Muscle layer of duodenum (tissue), 2 donors: ENCODE results near the gene KRT3.
A peak's percentile ranks its signal among the peaks of the same experiment; 100 is the strongest.
"Not testable (repeated sequence)": the region's sequence is repeated elsewhere in the genome, so short reads cannot be mapped to it uniquely, and the experiment has no call there.

Experiments used
- H3K27ac ChIP-seq: one replicate; pipeline ENCODE4 v1.7.0; 2013; ENCODE audit warnings: mild to moderate bottlenecking, low read length
- H3K27me3 ChIP-seq: one replicate; pipeline ENCODE4 v1.7.0; 2013; ENCODE audit warnings: low read depth, mild to moderate bottlenecking, control low read depth, low read length
- H3K36me3 ChIP-seq, 2 donors: one replicate each; pipeline ENCODE4 v1.7.0; 2013; ENCODE audit warnings: low read length in 2 of 2, control low read depth in 1 of 2, mild to moderate bottlenecking in 1 of 2; ENCODE audit not compliant: insufficient read depth in 2 of 2, control insufficient read depth in 1 of 2
- H3K4me1 ChIP-seq, 2 donors: one replicate each; pipeline ENCODE4 v1.7.0; 2013; ENCODE audit warnings: low read length in 2 of 2, mild to moderate bottlenecking in 2 of 2, control low read depth in 1 of 2, moderate library complexity in 1 of 2; ENCODE audit not compliant: insufficient read depth in 2 of 2, control insufficient read depth in 1 of 2
- H3K4me3 ChIP-seq, 2 donors: one replicate each; pipeline ENCODE4 v1.7.0; 2013; ENCODE audit warnings: low read length in 2 of 2, low read depth in 1 of 2, mild to moderate bottlenecking in 1 of 2
- H3K9me3 ChIP-seq, 2 donors: one replicate each; pipeline ENCODE4 v1.7.0; 2013; ENCODE audit warnings: low read length in 2 of 2, control low read depth in 1 of 2, mild to moderate bottlenecking in 1 of 2; ENCODE audit not compliant: control insufficient read depth in 1 of 2
- donor health status: healthy.

Gene KRT3

DNA sequence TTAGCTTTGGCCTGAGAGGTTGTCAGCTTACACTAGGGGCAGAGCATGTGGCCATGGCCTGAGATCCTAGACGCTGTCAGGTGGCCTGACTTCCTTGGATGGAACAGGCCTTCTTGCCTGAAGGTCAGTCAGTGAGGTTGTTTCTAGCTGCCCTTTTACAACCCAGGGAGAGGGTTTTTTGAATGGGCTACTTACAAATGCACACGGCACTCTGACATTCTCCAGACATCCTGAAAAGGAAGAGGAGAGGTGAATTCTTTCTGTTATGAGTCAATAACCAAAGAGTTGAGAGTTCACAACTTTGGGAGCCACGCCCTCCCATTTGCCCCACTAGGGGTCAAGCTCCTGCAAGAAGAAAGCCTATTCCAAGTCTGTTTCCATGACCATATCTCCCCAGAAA is 26.6 kb downstream of the KRT3 start:
- Histone ChIP-seq H3K4me1 (no peaks in the 10 kb centered on the region), H3K4me3 (no peak overlapping the region), H3K27ac (no peak overlapping the region), H3K36me3 (no peaks in the 10 kb centered on the region), H3K27me3 (no peaks in the 10 kb centered on the region), H3K9me3 (no peaks in the 10 kb centered on the region)

DNA sequence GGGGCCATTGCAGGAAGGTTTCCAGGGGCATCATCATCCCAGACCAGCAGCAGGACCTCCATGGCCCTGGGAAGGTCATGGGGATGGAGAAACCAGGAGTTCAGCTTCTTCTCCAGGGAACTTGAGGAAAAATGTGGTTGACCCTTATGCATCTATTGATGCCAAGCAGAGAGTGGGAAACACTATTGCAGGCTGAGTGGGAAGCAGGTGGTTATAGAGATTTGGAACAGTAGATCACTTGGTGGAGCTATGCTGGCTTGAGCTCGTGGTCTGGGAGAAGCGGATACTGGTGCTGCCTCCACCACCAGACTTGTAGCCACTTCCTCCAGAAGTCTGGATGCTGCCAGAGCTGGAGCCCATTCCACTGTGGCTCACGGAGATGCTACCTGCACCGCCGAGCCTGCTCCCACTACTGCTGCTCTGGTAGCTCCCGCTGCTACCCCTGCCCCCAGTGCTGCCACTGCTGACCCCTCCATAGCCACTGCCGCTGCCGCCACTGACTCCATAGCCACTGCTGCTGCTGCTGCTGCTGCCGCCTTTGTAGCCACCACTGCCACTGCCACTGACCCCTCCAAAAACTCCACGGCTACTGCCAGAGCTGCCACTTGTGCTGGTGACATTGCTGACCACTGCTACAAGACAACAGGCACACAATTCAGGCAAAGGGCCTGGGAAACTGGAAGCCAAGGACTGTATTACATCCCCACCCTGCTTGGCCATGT is 27.3 kb downstream of the KRT3 start:
- Histone ChIP-seq H3K4me1 (no peaks in the 10 kb centered on the region), H3K36me3 (no peaks in the 10 kb centered on the region), H3K27me3 (no peaks in the 10 kb centered on the region), H3K9me3 (no peaks in the 10 kb centered on the region), H3K4me3 (no peak overlapping the region), H3K27ac (no peak overlapping the region)

DNA sequence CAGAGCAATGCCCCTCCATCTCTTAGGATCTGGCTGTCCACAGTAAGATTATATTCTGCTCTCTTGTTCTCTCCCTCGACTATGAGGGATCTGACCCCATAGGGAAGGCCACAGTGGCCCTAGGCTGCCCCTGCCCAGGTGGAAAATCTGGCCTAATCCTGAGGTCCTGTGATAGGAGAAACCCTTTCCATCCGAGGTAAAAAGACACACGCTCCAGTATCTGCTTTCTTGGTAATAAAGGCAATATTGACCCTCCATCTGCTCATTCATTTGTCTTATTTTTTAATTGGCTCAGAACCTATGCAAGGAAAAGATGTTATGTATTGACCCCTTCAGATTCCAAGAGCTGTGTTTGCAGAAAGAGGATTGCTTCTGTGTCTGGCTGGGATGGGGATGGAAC is 28.5 kb downstream of the KRT3 start:
- Histone ChIP-seq H3K4me1 (no peaks in the 10 kb centered on the region), H3K9me3 (no peaks in the 10 kb centered on the region), H3K27ac (no peak overlapping the region), H3K4me3 (no peak overlapping the region), H3K27me3 (no peaks in the 10 kb centered on the region), H3K36me3 (no peaks in the 10 kb centered on the region)

DNA sequence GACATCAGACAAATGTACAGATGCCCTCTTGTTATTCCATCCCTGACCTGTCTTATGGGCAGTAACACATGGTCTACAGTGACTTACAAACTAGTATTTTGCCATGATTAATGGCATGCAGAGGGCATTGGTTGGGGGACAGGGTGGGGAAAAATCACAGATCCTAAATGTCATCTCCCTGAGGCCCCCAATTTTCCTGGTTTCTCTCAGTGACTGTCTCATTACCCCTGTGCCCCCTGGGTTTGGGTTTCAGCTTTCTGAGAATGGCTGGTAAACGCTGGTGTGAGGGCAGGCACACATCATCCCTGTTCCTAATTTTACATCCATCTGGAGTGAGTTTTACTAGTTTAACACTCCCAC is 28.9 kb downstream of the KRT3 start:
- H3K4me1 ChIP-seq, result no peaks in the 10 kb centered on the region
- H3K27me3 ChIP-seq, result no peaks in the 10 kb centered on the region
- no peaks in the 10 kb centered on the region for H3K9me3 ChIP-seq
- H3K36me3 ChIP-seq, result no peaks in the 10 kb centered on the region
- H3K4me3 ChIP-seq, result no peak overlapping the region
- H3K27ac ChIP-seq, result no peak overlapping the region

DNA sequence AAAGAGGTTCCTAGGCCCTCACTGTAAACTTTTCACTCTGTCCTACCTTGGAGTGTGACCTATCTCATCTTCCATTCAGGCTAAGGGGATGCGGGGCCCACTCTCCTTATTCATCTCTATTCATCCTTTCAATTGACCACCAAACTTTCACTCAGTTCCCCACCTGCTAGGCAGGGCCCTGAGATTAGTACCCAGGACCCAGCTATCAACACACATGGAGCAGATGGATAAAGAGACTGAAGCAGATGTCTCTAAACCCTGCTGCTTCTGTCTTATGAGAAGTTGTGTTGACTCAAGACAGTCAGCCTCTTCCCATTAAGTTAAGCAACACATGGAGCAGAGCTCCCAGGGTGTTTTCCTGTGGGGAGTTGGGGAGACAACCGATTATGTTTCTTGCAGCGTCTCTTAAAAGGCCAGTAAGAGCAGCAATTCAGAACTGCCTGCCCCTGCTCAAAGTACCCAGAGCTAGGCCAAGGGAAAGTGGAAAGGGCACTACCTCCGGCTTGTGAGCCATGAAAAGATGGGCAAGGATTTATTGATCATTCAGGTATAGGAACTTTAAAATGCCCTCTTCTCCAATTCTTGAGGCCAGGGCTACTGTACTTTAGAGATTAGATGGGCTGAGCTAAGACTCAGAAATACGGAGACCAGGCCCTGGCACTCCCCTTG is 29.4 kb downstream of the KRT3 start:
- no peaks in the 10 kb centered on the region for H3K36me3 ChIP-seq
- H3K27ac ChIP-seq, result no peak overlapping the region
- peaks cover 0 to under 1% of the 10 kb centered on the region in 2 donors for H3K9me3 ChIP-seq
- H3K27me3 ChIP-seq, result no peaks in the 10 kb centered on the region
- no peak overlapping the region for H3K4me3 ChIP-seq
- no peaks in the 10 kb centered on the region for H3K4me1 ChIP-seq

DNA sequence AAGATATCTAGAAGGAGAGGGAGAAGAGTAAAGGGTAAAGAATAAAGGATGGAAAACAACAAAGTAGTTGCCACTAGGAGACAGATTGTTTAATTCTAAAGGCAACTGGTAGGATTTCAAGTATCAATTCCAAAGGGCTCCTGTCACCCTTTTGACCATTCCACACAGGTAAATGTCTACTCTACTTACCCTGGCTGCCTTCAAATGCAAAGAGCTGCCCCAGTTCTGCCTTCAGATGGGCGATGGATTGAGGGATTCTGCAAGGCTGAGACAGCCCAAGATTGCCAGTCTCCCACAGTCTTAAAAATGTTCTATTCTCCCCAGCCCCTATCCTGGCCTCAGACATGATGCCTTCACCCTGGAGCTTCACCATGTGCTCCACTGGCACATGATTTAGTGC is 30.2 kb downstream of the KRT3 start:
- H3K27ac ChIP-seq, result no peak overlapping the region
- no peaks in the 10 kb centered on the region for H3K27me3 ChIP-seq
- peaks cover 0 to 8% of the 10 kb centered on the region in 2 donors for H3K9me3 ChIP-seq
- H3K36me3 ChIP-seq, result no peaks in the 10 kb centered on the region
- no peaks in the 10 kb centered on the region for H3K4me1 ChIP-seq
- no peak overlapping the region for H3K4me3 ChIP-seq

DNA sequence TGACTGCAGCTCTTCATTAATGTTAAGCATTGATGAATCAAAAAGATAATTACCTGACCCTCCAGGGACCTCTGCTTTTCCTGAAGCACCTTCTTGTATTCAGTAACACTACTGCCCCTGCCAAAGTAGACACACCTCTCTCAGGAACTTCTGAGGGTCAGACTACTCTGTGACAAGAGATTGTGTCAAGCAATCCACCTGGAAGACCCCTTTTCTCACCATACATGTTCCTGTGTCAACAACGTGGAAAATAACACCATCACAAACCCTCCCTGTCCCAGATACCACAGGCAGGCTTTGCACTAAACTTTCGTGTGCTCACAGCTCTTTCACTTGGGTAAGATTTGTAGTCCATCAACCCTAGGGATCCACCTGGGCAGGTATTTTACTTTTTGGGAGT is 31.9 kb downstream of the KRT3 start:
- Histone ChIP-seq H3K27ac (no peak overlapping the region), H3K9me3 (peaks cover 0 to 15% of the 10 kb centered on the region in 2 donors), H3K4me3 (no peak overlapping the region), H3K36me3 (no peaks in the 10 kb centered on the region), H3K27me3 (no peaks in the 10 kb centered on the region), H3K4me1 (no peaks in the 10 kb centered on the region)

DNA sequence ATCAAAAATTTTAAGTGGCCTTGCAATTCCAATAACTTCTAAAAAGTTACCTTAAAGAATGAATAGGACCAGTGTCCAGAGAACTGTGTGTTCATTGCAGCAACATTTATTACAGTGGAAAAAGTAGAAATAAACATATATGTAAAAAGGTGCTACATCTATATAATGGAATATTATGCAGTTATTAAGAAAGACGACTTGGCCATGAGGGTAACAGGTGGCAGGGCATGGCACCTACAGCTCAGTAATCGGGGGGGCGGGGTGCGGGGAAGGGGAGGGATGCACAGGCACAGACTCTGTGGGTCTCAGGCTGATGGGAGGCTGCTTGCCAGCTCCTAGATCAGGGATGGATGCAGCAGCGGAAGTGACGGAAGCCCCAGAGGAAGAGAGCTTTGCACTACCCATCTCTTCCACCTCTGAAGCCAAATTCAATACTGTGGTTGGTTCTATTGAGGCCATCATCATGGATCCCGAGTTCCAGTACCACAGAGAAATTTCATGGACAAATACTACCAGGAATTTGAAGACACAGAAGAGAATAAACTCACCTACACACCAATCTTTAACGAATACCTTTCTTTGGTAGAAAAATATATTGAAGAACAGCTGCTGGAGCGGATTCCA is 32.8 kb downstream of the KRT3 start:
- Histone ChIP-seq H3K36me3 (no peaks in the 10 kb centered on the region), H3K27ac (no peak overlapping the region), H3K4me1 (no peaks in the 10 kb centered on the region), H3K4me3 (no peak overlapping the region), H3K27me3 (no peaks in the 10 kb centered on the region), H3K9me3 (peaks cover 0 to 15% of the 10 kb centered on the region in 2 donors)

DNA sequence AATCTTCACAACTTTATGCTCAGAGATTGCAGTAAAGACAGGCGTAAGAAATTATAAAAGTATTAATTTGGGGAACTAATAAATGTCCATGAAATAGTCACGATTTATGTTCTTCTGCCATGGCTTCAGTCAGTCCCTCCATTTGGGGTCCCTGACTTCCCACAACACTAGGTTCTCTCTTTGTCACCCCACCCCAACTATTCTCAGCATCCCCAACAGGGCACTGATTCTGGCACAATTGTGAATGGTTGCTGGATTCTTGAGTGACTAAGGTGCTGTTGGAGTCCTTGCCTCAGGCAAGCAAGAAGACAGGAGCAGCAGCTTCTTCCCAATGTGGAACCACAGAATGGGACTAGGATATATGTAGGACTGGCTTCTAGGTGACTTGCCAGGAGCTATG is 34.1 kb downstream of the KRT3 start:
- no peak overlapping the region for H3K27ac ChIP-seq
- H3K27me3 ChIP-seq, result no peaks in the 10 kb centered on the region
- H3K36me3 ChIP-seq, result no peaks in the 10 kb centered on the region
- H3K4me1 ChIP-seq, result no peaks in the 10 kb centered on the region
- H3K4me3 ChIP-seq, result peak overlapping the region in 1 of 2 donors; percentile 1
- H3K9me3 ChIP-seq, result peaks cover 5 to 15% of the 10 kb centered on the region in 2 donors

DNA sequence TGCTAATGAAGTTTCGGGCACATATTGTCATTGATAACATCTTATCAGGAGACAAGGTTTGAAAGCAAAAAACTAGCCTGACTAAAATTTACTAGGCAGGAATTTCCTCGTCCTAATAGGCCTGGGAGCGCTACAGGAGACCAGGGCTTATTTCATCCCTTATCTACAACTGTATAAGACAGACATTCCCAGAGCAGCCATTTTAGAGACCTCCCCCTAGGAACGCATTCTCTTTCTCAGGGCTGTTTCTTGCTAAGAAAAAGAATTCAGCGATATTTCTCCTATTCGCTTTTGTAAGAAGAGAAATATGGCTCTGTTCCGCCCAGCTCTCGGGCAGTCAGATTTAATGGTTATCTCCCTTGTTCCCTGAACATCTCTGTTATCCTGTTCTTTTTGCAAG is 34.7 kb downstream of the KRT3 start:
- not testable (repeated sequence) for H3K27me3 ChIP-seq, H3K36me3 ChIP-seq, H3K4me3 ChIP-seq, H3K27ac ChIP-seq, H3K4me1 ChIP-seq
- peaks cover 5 to 15% of the 10 kb centered on the region in 2 donors for H3K9me3 ChIP-seq

DNA sequence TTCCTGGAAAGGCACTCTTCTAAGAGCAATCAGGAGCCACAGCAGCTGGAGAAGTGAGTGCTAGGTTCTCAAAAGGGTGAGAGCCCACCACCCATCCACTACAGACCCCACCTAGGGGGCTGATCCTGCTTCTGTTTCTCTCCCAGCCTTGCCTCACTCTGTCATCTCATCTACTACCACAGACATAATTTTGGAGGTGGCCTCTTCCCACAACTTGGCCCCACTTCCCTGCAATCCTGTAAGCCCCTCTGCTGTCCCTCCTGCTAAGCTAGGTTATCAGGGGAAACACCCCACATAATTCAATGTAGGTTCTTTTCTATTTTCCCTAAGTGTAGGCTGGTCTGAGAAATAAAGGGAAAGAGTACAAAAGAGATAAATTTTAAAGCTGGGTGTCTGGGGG is 35.3 kb downstream of the KRT3 start:
- Histone ChIP-seq H3K27me3 (no peaks in the 10 kb centered on the region), H3K4me3 (no peak overlapping the region), H3K36me3 (no peaks in the 10 kb centered on the region), H3K4me1 (no peaks in the 10 kb centered on the region), H3K9me3 (peaks cover 5 to 15% of the 10 kb centered on the region in 2 donors), H3K27ac (no peak overlapping the region)
